ENCODE results near the gene ZNF678. TPM values are rescaled to one million over a fixed set of nuclear protein-coding genes. Genes with fewer than 3 reads are reported as not detected.

ZNF678 gene
- total and polyA plus RNA-seq, 7 donors, result 1.2 to 15.3 (median 5.3) TPM

- Histone ChIP-seq H3K9me3 (no peaks in the 10 kb centered on the region), H3K27me3 (no peaks in the 10 kb centered on the region), H3K27ac (no peak overlapping the region), H3K36me3 (no peaks in the 10 kb centered on the region), H3K4me1 (peaks cover 0 to 29% (median 17%) of the 10 kb centered on the region in 4 donors), H3K4me3 (no peak overlapping the region)
- TF ChIP-seq EP300 (IDR thresholded peaks at IDR 0.05), result no peak
- no peak for TF ChIP-seq POLR2A (IDR thresholded peaks at IDR 0.05)
- TF ChIP-seq POLR2AphosphoS5 (IDR thresholded peaks at IDR 0.05), result no peak
- no peak for TF ChIP-seq CTCF (IDR thresholded peaks at IDR 0.05)
- no peak for DNase-seq
- intact Hi-C loops (cut with DNase I), result loop anchor here (10.0 kb wide), 1 partner anchor 539 kb away; the partner anchor contains the start of gene ARF1
- WGBS, 2 donors, result 72 to 90% methylated on average over 5 of the region's 5 CpGs
Observed at GRCh38 chr1:227546059-227546458, 17.3 kb upstream of the ZNF678 start.

GRCh38 chr1:227546598-227547309, 16.6 kb upstream of the ZNF678 start:
- intact Hi-C loops (cut with DNase I), result loop anchor here (10.0 kb wide), 1 partner anchor 538 kb away; the partner anchor contains the start of gene ARF1
- Histone ChIP-seq H3K4me1 (peaks cover 0 to 23% (median 12%) of the 10 kb centered on the region in 4 donors), H3K9me3 (peaks cover 0 to 5% (median 0%) of the 10 kb centered on the region in 4 donors), H3K4me3 (no peak overlapping the region), H3K36me3 (no peaks in the 10 kb centered on the region), H3K27ac (no peak overlapping the region), H3K27me3 (no peaks in the 10 kb centered on the region)
- 96 to 97% methylated on average over 8 of the region's 8 CpGs for WGBS, 2 donors
- TF ChIP-seq CTCF (IDR thresholded peaks at IDR 0.05) (no peak), EP300 (IDR thresholded peaks at IDR 0.05) (no peak), POLR2A (IDR thresholded peaks at IDR 0.05) (no peak), POLR2AphosphoS5 (IDR thresholded peaks at IDR 0.05) (no peak)
- no peak for DNase-seq

GRCh38 chr1:227547310-227548118, 15.8 kb upstream of the ZNF678 start:
- DNase-seq, result no peak
- 53 to 74% methylated on average over 8 of the region's 8 CpGs for WGBS, 2 donors
- no peak for TF ChIP-seq CTCF (IDR thresholded peaks at IDR 0.05)
- TF ChIP-seq POLR2AphosphoS5 (IDR thresholded peaks at IDR 0.05), result no peak
- TF ChIP-seq EP300 (IDR thresholded peaks at IDR 0.05), result no peak
- TF ChIP-seq POLR2A (IDR thresholded peaks at IDR 0.05), result no peak
- Histone ChIP-seq H3K27me3 (no peaks in the 10 kb centered on the region), H3K9me3 (peaks cover 0 to 5% (median 0%) of the 10 kb centered on the region in 4 donors), H3K27ac (no peak overlapping the region), H3K4me3 (no peak overlapping the region), H3K36me3 (no peaks in the 10 kb centered on the region), H3K4me1 (peaks cover 0 to 22% (median 7%) of the 10 kb centered on the region in 4 donors)
- intact Hi-C loops (cut with DNase I), result loop anchor here (10.0 kb wide), 1 partner anchor 537 kb away; the partner anchor contains the start of gene ARF1

GRCh38 chr1:227548119-227548397, 15.3 kb upstream of the ZNF678 start:
- Histone ChIP-seq H3K4me1 (peaks cover 0 to 17% (median 2%) of the 10 kb centered on the region in 4 donors), H3K27me3 (no peaks in the 10 kb centered on the region), H3K27ac (no peak overlapping the region), H3K4me3 (no peak overlapping the region), H3K36me3 (no peaks in the 10 kb centered on the region), H3K9me3 (peaks cover 0 to 5% (median 0%) of the 10 kb centered on the region in 4 donors)
- TF ChIP-seq POLR2A (IDR thresholded peaks at IDR 0.05) (no peak), EP300 (IDR thresholded peaks at IDR 0.05) (no peak), POLR2AphosphoS5 (IDR thresholded peaks at IDR 0.05) (no peak), CTCF (IDR thresholded peaks at IDR 0.05) (no peak)
- intact Hi-C loops (cut with DNase I), result loop anchor here (10.0 kb wide), 1 partner anchor 537 kb away; the partner anchor contains the start of gene ARF1
- no peak for DNase-seq

All from sigmoid colon (tissue), 7 donors.